Smooth muscle cell (in vitro differentiated cells): ENCODE results near the gene LPAR3. TPM values are rescaled to one million over a fixed set of nuclear protein-coding genes. Genes with fewer than 3 reads are reported as not detected.

Experiments used
- DNase-seq: peaks from one replicate; lab custom pipeline; 2025; ENCODE audit not compliant: unreplicated experiment; lab: John Stamatoyannopoulos, UW
- H2AFZ ChIP-seq: fragments of 200-600 bp; sonication (generic); 2 replicates; pipeline ENCODE4 v1.6.0; 2016; ENCODE audit warnings: antibody characterized with exemption, low read depth, mild to moderate bottlenecking
- H3F3A ChIP-seq: fragments of 200-600 bp; sonication (generic); 2 replicates; pipeline ENCODE4 v1.6.0; 2017; ENCODE audit warnings: antibody characterized with exemption, low read depth
- H3K27ac ChIP-seq: fragments of 200-600 bp; sonication (generic); 2 replicates; pipeline ENCODE4 v1.5.1; 2016; ENCODE audit warnings: low read depth, mild to moderate bottlenecking
- H3K27me3 ChIP-seq: fragments of 200-600 bp; sonication (generic); 2 replicates; pipeline ENCODE4 v1.6.1; 2016; ENCODE audit warnings: low read depth, mild to moderate bottlenecking
- H3K36me3 ChIP-seq: fragments of 200-600 bp; sonication (generic); 2 replicates; pipeline ENCODE4 v1.5.1; 2016; ENCODE audit warnings: low read depth
- H3K4me1 ChIP-seq: fragments of 200-600 bp; sonication (generic); 2 replicates; pipeline ENCODE4 v1.5.1; 2016; ENCODE audit warnings: low read depth
- H3K4me2 ChIP-seq: fragments of 200-600 bp; sonication (generic); 2 replicates; pipeline ENCODE4 v1.6.0; 2016; ENCODE audit warnings: mild to moderate bottlenecking
- H3K4me3 ChIP-seq: fragments of 200-600 bp; sonication (generic); 2 replicates; pipeline ENCODE4 v1.5.1; 2016; ENCODE audit warnings: mild to moderate bottlenecking
- H3K79me2 ChIP-seq: fragments of 200-600 bp; sonication (generic); 2 replicates; pipeline ENCODE4 v1.6.0; 2016; ENCODE audit warnings: low read depth, mild to moderate bottlenecking
- H3K9ac ChIP-seq: fragments of 200-600 bp; sonication (generic); 2 replicates; pipeline ENCODE4 v1.6.0; 2016; ENCODE audit warnings: low read depth
- H3K9me3 ChIP-seq: fragments of 200-600 bp; sonication (generic); replicated peaks from 2 replicates; pipeline ENCODE4 v1.5.1; 2016; ENCODE audit warnings: low read depth
- H4K20me1 ChIP-seq: fragments of 200-600 bp; sonication (generic); 2 replicates; pipeline ENCODE4 v1.6.0; 2016; ENCODE audit warnings: low read depth
- WGBS: methylation state at CpG from one replicate; pipeline ENCODE4 v1.1.7; 2016; ENCODE audit warnings: low lambda C conversion rate; 5-methylcytosine and 5-hydroxymethylcytosine counted together
- polyA plus RNA-seq: library from polyadenylated mRNA; unstranded; fragments of >200 nt; fragmentation: Nextera tagmentation; extraction: Ambion mirVana; gene quantifications from 2 replicates; pipeline ENCODE4 v1.2.1, GENCODE V29; 2016
- total RNA-seq: library from RNA; depleted of rRNA; stranded (reverse); fragments of >200 nt; gene quantifications from 2 replicates; pipeline ENCODE4 v1.2.3, GENCODE V29; 2014
- TF ChIP-seq, protein P1 (sequence below): fragments of 200-600 bp; sonication (generic); IDR thresholded peaks from 2 replicates; pipeline ENCODE4 v1.5.1; 2017; ENCODE audit warnings: borderline replicate concordance, mild to moderate bottlenecking, antibody characterized with exemption; ENCODE audit not compliant: insufficient read depth, poor library complexity, severe bottlenecking

Gene LPAR3
- total and polyA plus RNA-seq, 2 experiments from 2014 or later: 0.78 to 0.94 TPM

DNA sequence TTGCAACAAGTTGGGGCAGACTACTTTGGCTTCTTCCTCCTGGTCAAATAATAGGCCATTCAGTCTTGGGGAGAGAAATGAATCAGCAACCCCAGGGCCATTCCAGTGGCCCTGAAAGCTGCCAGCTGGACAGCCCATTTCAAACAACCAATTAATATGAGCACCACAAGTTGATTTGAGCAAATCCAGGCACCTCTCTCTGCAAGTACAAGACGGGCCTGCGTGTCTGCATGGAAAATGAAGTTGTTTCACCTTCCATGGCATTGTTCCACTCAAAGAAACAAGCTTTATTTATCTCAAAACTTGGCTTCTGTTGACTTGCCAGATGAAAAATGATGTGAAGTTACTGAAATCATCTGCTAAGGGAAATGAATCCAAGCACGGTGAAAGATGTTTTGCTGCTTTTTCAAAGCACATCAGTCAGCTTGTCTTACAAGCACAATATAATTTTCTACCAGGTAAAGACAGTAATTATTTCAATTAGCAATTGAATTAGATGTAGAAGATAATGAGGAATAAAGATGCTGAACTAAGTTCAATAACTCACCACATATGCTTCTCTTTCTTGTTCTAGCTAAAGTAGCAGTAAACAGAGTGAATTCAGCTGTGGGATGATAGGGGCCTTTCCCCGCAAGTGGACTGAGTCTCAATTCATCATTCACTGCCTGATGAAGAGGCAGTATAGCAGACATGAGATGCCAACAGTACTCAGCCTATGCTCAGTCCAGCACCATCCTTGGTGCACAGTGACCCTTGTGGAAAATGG is 107.6 kb downstream of the LPAR3 start:
- H3F3A ChIP-seq: no peaks in the 10 kb centered on the region
- H3K4me3 ChIP-seq: no peak overlapping the region
- H3K27ac ChIP-seq: no peak overlapping the region
- WGBS: 87% methylated on average over 4 of the region's 4 CpGs
- TF ChIP-seq, protein P1, sequence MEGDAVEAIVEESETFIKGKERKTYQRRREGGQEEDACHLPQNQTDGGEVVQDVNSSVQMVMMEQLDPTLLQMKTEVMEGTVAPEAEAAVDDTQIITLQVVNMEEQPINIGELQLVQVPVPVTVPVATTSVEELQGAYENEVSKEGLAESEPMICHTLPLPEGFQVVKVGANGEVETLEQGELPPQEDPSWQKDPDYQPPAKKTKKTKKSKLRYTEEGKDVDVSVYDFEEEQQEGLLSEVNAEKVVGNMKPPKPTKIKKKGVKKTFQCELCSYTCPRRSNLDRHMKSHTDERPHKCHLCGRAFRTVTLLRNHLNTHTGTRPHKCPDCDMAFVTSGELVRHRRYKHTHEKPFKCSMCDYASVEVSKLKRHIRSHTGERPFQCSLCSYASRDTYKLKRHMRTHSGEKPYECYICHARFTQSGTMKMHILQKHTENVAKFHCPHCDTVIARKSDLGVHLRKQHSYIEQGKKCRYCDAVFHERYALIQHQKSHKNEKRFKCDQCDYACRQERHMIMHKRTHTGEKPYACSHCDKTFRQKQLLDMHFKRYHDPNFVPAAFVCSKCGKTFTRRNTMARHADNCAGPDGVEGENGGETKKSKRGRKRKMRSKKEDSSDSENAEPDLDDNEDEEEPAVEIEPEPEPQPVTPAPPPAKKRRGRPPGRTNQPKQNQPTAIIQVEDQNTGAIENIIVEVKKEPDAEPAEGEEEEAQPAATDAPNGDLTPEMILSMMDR: no peak
- no peaks in the 10 kb centered on the region for H3K36me3 ChIP-seq
- H3K9me3 ChIP-seq: no peaks in the 10 kb centered on the region
- no peaks in the 10 kb centered on the region for H4K20me1 ChIP-seq
- no peak overlapping the region for H2AFZ ChIP-seq
- H3K9ac ChIP-seq: no peak overlapping the region
- no peak overlapping the region for H3K4me2 ChIP-seq
- H3K4me1 ChIP-seq: no peaks in the 10 kb centered on the region
- no peak for DNase-seq
- H3K27me3 ChIP-seq: no peaks in the 10 kb centered on the region
- H3K79me2 ChIP-seq: no peaks in the 10 kb centered on the region

DNA sequence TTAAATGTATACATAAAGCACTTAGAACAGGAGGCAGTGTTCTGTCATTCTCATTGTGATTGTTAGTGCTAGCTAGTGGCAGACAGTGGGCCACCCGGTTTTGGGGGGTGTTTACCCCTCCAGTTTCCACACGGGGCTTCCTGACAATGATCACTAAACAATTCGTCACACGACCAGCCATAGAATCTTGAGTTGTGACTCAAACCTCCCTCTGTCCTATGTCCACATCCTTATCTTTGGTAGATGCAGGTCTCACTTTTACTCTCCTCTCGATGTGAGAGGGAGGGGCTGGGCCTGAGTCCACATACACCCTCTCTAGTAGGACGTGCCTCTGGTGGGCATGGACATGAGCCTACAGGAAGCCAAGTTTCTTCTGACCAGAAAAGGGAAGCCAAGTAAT is 110.1 kb downstream of the LPAR3 start:
- no peak overlapping the region for H3K4me3 ChIP-seq
- TF ChIP-seq, protein P1: no peak
- H3K36me3 ChIP-seq: no peaks in the 10 kb centered on the region
- no peaks in the 10 kb centered on the region for H3K79me2 ChIP-seq
- no peak for DNase-seq
- H4K20me1 ChIP-seq: no peaks in the 10 kb centered on the region
- no peak overlapping the region for H3K9ac ChIP-seq
- no peak overlapping the region for H2AFZ ChIP-seq
- no peaks in the 10 kb centered on the region for H3K9me3 ChIP-seq
- no peaks in the 10 kb centered on the region for H3F3A ChIP-seq
- no peaks in the 10 kb centered on the region for H3K27me3 ChIP-seq
- H3K4me1 ChIP-seq: no peaks in the 10 kb centered on the region
- WGBS: 79% methylated on average over 6 of the region's 6 CpGs
- H3K27ac ChIP-seq: no peak overlapping the region
- H3K4me2 ChIP-seq: no peak overlapping the region

DNA sequence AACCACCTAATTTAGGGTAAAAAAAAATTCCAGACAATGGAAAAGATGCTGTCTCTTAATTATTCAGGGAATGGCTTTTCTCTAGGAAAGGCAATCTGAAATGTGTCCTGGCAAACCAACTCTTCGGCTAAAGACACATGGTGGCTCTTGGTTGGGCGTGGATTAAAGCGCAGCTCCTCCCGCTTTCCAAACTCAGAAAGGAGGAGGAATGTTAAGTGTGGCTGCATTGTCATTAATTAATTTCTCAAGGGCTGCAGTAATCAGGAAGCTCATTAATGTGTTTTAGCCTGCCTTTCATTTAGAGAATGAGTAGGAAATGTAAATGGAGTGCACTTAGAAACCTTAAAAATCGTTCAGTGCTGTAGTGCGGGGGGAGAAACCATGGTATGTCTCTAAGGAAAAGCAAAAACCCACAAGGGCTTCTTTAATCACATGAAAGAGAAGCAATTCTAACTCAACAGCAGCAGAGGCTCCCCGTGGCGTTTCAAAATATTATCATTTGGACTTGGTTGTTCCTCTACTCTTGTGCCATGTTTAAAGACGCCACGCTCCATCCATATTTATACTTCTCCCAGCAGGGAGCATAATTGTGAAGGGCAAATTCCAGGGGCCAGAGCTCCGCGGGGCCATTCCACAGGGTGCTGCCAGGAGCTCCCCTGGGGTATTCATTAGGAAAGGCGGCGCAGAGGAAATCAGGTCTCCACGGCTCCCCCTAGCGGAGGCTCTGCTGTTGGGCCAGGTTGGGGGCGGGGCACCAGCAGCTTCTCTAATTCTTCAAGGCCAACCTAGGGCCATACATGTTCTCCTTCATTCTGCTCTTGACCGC is 110.8 kb downstream of the LPAR3 start:
- Histone ChIP-seq H3K79me2 (no peaks in the 10 kb centered on the region), H3K4me1 (no peaks in the 10 kb centered on the region), H3F3A (no peaks in the 10 kb centered on the region), H3K4me3 (peak overlapping the region; percentile 30), H3K4me2 (peak overlapping the region; percentile 75), H3K36me3 (no peaks in the 10 kb centered on the region), H2AFZ (peak overlapping the region; percentile 70), H3K27ac (no peak overlapping the region), H3K9me3 (no peaks in the 10 kb centered on the region), H3K27me3 (no peaks in the 10 kb centered on the region), H4K20me1 (no peaks in the 10 kb centered on the region), H3K9ac (no peak overlapping the region)
- 39% methylated on average over 18 of the region's 18 CpGs for WGBS
- TF ChIP-seq, protein P1: peak; percentile 76
- DNase-seq: peak; percentile 11
